Measurements from ENCODE around the gene CAPRIN1.

CAPRIN1 gene

DNA sequence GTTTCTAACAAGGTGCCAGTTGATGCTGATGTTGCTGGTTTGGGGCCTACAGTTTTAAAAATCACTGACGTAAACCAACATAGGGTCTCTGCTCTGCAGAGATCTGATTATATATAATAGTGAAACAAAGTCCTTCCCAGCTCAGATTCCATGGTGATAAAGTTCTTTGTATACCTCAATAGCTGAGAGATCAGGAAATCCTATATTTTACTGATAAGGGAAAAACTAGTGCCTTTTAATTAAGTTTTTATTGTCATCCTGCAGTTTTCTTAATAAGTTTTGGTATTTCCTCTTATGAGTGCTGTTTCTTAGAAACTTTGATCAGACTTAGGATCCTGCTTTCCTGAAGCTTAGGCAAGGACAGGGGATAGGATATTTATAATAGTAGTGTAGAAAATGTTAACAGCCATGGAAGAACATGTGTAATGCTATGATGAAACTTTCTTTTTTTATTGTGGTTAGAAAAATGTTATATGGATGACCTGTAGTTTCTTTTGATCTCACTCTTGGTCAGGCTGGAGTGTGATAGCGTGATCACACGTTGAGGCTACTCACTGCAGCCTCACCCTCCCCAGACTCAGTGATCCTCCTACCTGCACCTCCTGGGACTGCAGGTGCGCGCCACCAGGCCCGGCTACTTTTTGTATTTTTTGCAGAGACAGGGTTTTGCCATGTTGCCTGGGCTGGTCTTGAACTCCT is 14.1 kb downstream of the CAPRIN1 start:
- TF ChIP-seq SIN3A (IDR thresholded peaks at IDR 0.05; ENCODE audit: borderline replicate concordance, insufficient read depth, low read length): no peak
- no peak for TF ChIP-seq POLR2AphosphoS5 (IDR thresholded peaks at IDR 0.05; ENCODE audit: low read depth, low read length)
- no peak for TF ChIP-seq FOXP2 (optimal IDR thresholded peaks at IDR 0.05; ENCODE audit: borderline replicate concordance, extremely low read depth, extremely low read length, insufficient read depth)
- TF ChIP-seq TAF1 (IDR thresholded peaks at IDR 0.05; ENCODE audit: borderline replicate concordance, insufficient read depth, low read length): no peak
- TF ChIP-seq, protein P1, sequence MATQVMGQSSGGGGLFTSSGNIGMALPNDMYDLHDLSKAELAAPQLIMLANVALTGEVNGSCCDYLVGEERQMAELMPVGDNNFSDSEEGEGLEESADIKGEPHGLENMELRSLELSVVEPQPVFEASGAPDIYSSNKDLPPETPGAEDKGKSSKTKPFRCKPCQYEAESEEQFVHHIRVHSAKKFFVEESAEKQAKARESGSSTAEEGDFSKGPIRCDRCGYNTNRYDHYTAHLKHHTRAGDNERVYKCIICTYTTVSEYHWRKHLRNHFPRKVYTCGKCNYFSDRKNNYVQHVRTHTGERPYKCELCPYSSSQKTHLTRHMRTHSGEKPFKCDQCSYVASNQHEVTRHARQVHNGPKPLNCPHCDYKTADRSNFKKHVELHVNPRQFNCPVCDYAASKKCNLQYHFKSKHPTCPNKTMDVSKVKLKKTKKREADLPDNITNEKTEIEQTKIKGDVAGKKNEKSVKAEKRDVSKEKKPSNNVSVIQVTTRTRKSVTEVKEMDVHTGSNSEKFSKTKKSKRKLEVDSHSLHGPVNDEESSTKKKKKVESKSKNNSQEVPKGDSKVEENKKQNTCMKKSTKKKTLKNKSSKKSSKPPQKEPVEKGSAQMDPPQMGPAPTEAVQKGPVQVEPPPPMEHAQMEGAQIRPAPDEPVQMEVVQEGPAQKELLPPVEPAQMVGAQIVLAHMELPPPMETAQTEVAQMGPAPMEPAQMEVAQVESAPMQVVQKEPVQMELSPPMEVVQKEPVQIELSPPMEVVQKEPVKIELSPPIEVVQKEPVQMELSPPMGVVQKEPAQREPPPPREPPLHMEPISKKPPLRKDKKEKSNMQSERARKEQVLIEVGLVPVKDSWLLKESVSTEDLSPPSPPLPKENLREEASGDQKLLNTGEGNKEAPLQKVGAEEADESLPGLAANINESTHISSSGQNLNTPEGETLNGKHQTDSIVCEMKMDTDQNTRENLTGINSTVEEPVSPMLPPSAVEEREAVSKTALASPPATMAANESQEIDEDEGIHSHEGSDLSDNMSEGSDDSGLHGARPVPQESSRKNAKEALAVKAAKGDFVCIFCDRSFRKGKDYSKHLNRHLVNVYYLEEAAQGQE (IDR thresholded peaks at IDR 0.05; ENCODE audit: insufficient read depth in 1 of 2, low read depth in 2 of 2, low read length in 2 of 2): no peak

DNA sequence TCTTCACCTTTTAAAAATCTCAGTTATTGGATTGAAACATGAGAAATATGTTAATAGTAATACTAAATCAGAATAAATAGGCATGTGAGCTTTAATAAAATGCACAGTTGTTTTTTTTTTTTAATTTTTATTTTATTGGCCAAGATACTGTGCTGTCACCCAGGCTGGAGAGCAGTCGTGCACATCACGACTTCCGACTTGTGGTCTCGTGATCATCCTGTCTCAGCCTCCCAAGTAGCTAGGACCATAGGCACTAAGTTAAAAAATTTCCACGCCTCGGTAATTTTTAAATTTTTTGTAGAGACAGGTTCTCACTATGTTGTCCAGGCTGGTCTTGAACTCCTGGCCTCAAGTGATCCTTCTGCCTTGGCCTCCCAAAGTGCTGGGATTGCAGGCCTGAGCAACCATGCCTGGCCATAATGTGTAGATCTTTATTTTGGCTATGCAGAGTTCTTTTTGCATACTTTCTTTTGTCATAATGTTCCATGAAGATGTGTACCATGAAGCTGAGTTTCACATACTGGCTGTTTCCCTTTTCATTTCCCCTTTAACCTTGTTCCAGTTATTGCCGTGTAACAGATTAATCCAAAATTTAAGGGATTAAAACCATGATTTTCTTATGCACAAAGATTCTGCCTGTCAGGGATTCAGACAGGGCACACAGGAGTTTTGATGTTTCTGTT is 16.0 kb downstream of the CAPRIN1 start:
- no peak for TF ChIP-seq SIN3A (IDR thresholded peaks at IDR 0.05; ENCODE audit: borderline replicate concordance, insufficient read depth, low read length)
- no peak for TF ChIP-seq FOXP2 (optimal IDR thresholded peaks at IDR 0.05; ENCODE audit: borderline replicate concordance, extremely low read depth, extremely low read length, insufficient read depth)
- TF ChIP-seq POLR2AphosphoS5 (IDR thresholded peaks at IDR 0.05; ENCODE audit: low read depth, low read length): no peak
- TF ChIP-seq, protein P1 (IDR thresholded peaks at IDR 0.05; ENCODE audit: insufficient read depth in 1 of 2, low read depth in 2 of 2, low read length in 2 of 2): no peak
- no peak for TF ChIP-seq TAF1 (IDR thresholded peaks at IDR 0.05; ENCODE audit: borderline replicate concordance, insufficient read depth, low read length)

DNA sequence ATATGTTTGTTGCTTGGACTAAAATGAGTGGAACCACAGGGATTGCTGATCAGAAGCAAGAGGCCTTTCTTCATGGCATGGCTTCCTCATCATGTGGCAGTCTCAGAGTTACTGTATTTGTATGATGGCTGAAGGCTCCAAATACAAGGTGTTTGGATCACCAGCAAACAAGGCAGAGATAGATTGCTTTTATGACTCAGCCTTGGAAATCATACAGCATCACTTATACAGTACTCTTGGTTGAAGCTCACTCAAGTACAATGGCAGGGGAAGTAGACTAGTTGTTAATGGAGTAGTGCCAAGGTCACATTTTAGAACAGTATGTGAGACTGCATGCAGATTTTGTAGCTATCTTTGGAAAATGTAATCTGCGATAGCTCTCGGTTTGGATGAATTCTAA is 16.6 kb downstream of the CAPRIN1 start:
- TF ChIP-seq TAF1 (IDR thresholded peaks at IDR 0.05; ENCODE audit: borderline replicate concordance, insufficient read depth, low read length): no peak
- TF ChIP-seq POLR2AphosphoS5 (IDR thresholded peaks at IDR 0.05; ENCODE audit: low read depth, low read length): peak; percentile 29; the same call in 1 of the 2 replicates

DNA sequence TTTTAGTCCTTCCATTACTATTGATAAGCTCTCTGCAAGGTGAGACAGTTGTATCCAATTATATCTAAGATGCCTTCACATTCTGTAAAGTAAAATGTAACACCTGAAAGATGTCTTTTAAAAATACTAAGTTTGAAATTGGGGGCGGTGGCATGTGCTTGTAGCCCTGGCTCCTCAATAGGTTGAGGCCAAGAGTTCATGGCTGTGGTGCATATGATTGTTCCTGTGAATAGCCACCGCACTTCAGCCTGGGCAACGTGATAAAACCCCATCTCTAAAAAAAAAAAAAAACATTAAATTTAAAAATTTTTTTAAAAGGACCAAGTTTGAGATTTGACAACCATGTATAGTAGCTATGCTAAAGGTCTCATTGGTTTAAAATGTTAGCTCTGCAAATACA is 20.5 kb downstream of the CAPRIN1 start:
- TF ChIP-seq TAF1 (IDR thresholded peaks at IDR 0.05; ENCODE audit: borderline replicate concordance, insufficient read depth, low read length) (no peak), POLR2AphosphoS5 (IDR thresholded peaks at IDR 0.05; ENCODE audit: low read depth, low read length) (no peak), SIN3A (IDR thresholded peaks at IDR 0.05; ENCODE audit: borderline replicate concordance, insufficient read depth, low read length) (no peak), FOXP2 (optimal IDR thresholded peaks at IDR 0.05; ENCODE audit: borderline replicate concordance, extremely low read depth, extremely low read length, insufficient read depth) (no peak)
- TF ChIP-seq, protein P1 (IDR thresholded peaks at IDR 0.05; ENCODE audit: insufficient read depth in 1 of 2, low read depth in 2 of 2, low read length in 2 of 2): no peak

DNA sequence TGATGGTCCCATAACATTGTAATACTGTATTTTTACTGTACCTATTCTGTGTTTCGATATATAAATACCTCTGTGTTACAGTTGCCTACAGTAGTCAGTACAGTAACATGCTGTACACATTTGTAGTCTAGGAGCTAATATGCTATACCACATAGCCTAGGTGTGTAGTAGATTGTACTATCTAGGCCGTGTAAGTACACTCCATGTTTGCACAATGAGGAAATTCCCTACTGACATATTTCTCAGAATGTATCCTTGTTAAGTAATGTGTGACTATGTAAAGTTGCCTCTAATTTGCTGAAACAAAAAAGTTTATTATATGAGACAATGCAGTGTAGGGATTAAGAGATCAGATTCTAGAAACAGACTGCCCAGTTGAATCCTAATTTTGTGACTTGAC is 21.3 kb downstream of the CAPRIN1 start:
- TF ChIP-seq FOXP2 (optimal IDR thresholded peaks at IDR 0.05; ENCODE audit: borderline replicate concordance, extremely low read depth, extremely low read length, insufficient read depth): no peak
- no peak for TF ChIP-seq POLR2AphosphoS5 (IDR thresholded peaks at IDR 0.05; ENCODE audit: low read depth, low read length)
- TF ChIP-seq SIN3A (IDR thresholded peaks at IDR 0.05; ENCODE audit: borderline replicate concordance, insufficient read depth, low read length): no peak
- TF ChIP-seq, protein P1 (IDR thresholded peaks at IDR 0.05; ENCODE audit: insufficient read depth in 1 of 2, low read depth in 2 of 2, low read length in 2 of 2): no peak
- no peak for TF ChIP-seq TAF1 (IDR thresholded peaks at IDR 0.05; ENCODE audit: borderline replicate concordance, insufficient read depth, low read length)

All from PFSK-1 (cell line).